ENCODE measurements around the gene TNNI2.

The TNNI2 gene

GRCh38 chr11:1845095-1845429, 6.3 kb downstream of the TNNI2 start:
- no peak for DNase-seq (ENCODE audit: low spot score)
- FAIRE-seq: no peak

- DNase-seq (ENCODE audit: low spot score) (no peak), FAIRE-seq (no peak)
Observed at GRCh38 chr11:1845561-1846452, 7.0 kb downstream of the TNNI2 start.

GRCh38 chr11:1846453-1846932, 7.7 kb downstream of the TNNI2 start:
- no peak for DNase-seq (ENCODE audit: low spot score)
- no peak for FAIRE-seq

GRCh38 chr11:1847006-1847735, 8.4 kb downstream of the TNNI2 start:
- FAIRE-seq (no peak), DNase-seq (ENCODE audit: low spot score) (no peak)

GRCh38 chr11:1847926-1848639, 9.3 kb downstream of the TNNI2 start:
- FAIRE-seq (no peak), DNase-seq (ENCODE audit: low spot score) (no peak)

- FAIRE-seq (no peak), DNase-seq (ENCODE audit: low spot score) (no peak)
Observed at GRCh38 chr11:1848640-1849430, 10.1 kb downstream of the TNNI2 start.

- FAIRE-seq (no peak), DNase-seq (ENCODE audit: low spot score) (no peak)
Observed at GRCh38 chr11:1851468-1852180, 12.8 kb downstream of the TNNI2 start.

- no peak for FAIRE-seq
- DNase-seq (ENCODE audit: low spot score): no peak
Observed at GRCh38 chr11:1852271-1852876, 13.6 kb downstream of the TNNI2 start.

- FAIRE-seq: no peak
Observed at GRCh38 chr11:1852877-1853276, 14.1 kb downstream of the TNNI2 start, which contains the start of gene LSP1. LSP1 (plus strand) TSS chr11:1853084; CDS start chr11:1853145, 61 bp downstream.

GRCh38 chr11:1853376-1854131, 14.8 kb downstream of the TNNI2 start:
- no peak for FAIRE-seq
- DNase-seq (ENCODE audit: low spot score): no peak

More at GRCh38 chr11:1852877-1853276, 14.1 kb downstream of the TNNI2 start, which contains the start of gene LSP1:
- DNase-seq (ENCODE audit: low spot score): no peak

GRCh38 chr11:1854132-1854948, 15.6 kb downstream of the TNNI2 start:
- DNase-seq (ENCODE audit: low spot score) (no peak), FAIRE-seq (no peak)

GRCh38 chr11:1854949-1855885, 16.4 kb downstream of the TNNI2 start:
- FAIRE-seq (no peak), DNase-seq (ENCODE audit: low spot score) (no peak)

- FAIRE-seq (no peak), DNase-seq (ENCODE audit: low spot score) (no peak)
Observed at GRCh38 chr11:1855886-1856265, 17.1 kb downstream of the TNNI2 start.

GRCh38 chr11:1856306-1857005, 17.7 kb downstream of the TNNI2 start:
- DNase-seq (ENCODE audit: low spot score) (no peak), FAIRE-seq (no peak)

GRCh38 chr11:1857064-1857463, 18.3 kb downstream of the TNNI2 start:
- FAIRE-seq: no peak

GRCh38 chr11:1858154-1858553, 19.4 kb downstream of the TNNI2 start:
- DNase-seq (ENCODE audit: low spot score): no peak
- FAIRE-seq: no peak

More at GRCh38 chr11:1857064-1857463, 18.3 kb downstream of the TNNI2 start:
- DNase-seq (ENCODE audit: low spot score): no peak
